ENCODE results near the gene EXOC1.
A peak's percentile ranks its signal among the peaks of the same experiment; 100 is the strongest.

Gene EXOC1

DNA sequence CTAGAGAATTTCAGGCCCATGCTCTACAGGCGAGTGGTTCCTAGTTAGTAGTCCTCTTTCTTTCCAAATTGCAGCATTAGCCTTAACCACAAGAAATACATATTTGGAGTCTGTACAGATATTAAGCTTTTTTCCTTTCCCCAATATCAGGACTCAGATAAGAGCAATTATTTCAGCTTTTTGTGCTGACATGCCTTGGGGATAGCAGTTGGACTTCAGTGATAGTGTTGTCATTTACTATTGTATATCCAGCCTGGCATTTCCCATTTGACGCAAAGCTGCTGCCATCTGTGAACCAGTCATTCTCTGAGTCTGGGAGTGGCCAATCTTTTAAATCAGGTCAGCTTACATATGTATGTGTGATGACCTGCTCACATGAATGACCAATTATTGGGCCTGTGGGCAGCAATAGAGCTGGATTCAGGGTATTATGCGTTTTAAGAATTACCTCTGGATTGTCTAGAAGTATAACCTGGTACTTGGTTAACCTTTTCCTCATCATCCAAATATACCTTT is 88.5 kb downstream of the EXOC1 start:
- peaks cover 8% of the 10 kb centered on the region for H3K36me3 ChIP-seq (ENCODE audit: control insufficient read depth, insufficient read depth, low read length)
- no peak overlapping the region for H3K27ac ChIP-seq (ENCODE audit: insufficient read depth, low read length, poor library complexity, severe bottlenecking)
- no peaks in the 10 kb centered on the region for H3K9me3 ChIP-seq (ENCODE audit: control insufficient read depth, low read length)
- no peaks in the 10 kb centered on the region for H3K27me3 ChIP-seq (replicated peaks; ENCODE audit: control insufficient read depth, insufficient read depth, low read length, poor library complexity, severe bottlenecking)
- H3K4me1 ChIP-seq (ENCODE audit: control insufficient read depth, insufficient read depth, low read length, poor library complexity, severe bottlenecking), result no peaks in the 10 kb centered on the region
- no peak for DNase-seq
- H3K4me3 ChIP-seq (ENCODE audit: insufficient read depth, low read depth, low read length, poor library complexity, severe bottlenecking), result no peak overlapping the region

GRCh38 chr4:55947254-55947882 is 93.9 kb downstream of the EXOC1 start:
- peaks cover 3% of the 10 kb centered on the region for H3K36me3 ChIP-seq (ENCODE audit: control insufficient read depth, insufficient read depth, low read length)
- peak overlapping the region; percentile 76 for H3K27ac ChIP-seq (ENCODE audit: insufficient read depth, low read length, poor library complexity, severe bottlenecking)
- peaks cover 12% of the 10 kb centered on the region for H3K4me1 ChIP-seq (ENCODE audit: control insufficient read depth, insufficient read depth, low read length, poor library complexity, severe bottlenecking)
- H3K27me3 ChIP-seq (replicated peaks; ENCODE audit: control insufficient read depth, insufficient read depth, low read length, poor library complexity, severe bottlenecking), result no peaks in the 10 kb centered on the region
- no peak for DNase-seq
- H3K9me3 ChIP-seq (ENCODE audit: control insufficient read depth, low read length), result no peaks in the 10 kb centered on the region
- peak overlapping the region; percentile 94 for H3K4me3 ChIP-seq (ENCODE audit: insufficient read depth, low read depth, low read length, poor library complexity, severe bottlenecking)

- no peaks in the 10 kb centered on the region for H3K9me3 ChIP-seq (ENCODE audit: control insufficient read depth, low read length)
- peak overlapping the region; percentile 76 for H3K27ac ChIP-seq (ENCODE audit: insufficient read depth, low read length, poor library complexity, severe bottlenecking)
- H3K36me3 ChIP-seq (ENCODE audit: control insufficient read depth, insufficient read depth, low read length), result peaks cover 8% of the 10 kb centered on the region
- H3K4me1 ChIP-seq (ENCODE audit: control insufficient read depth, insufficient read depth, low read length, poor library complexity, severe bottlenecking), result peaks cover 12% of the 10 kb centered on the region
- H3K27me3 ChIP-seq (replicated peaks; ENCODE audit: control insufficient read depth, insufficient read depth, low read length, poor library complexity, severe bottlenecking), result no peaks in the 10 kb centered on the region
- DNase-seq, result peak in 2 of 3 donors; percentile 13 to 41
- peak overlapping the region; percentile 94 for H3K4me3 ChIP-seq (ENCODE audit: insufficient read depth, low read depth, low read length, poor library complexity, severe bottlenecking)
Observed at GRCh38 chr4:55947912-55948725, 94.7 kb downstream of the EXOC1 start.

DNA sequence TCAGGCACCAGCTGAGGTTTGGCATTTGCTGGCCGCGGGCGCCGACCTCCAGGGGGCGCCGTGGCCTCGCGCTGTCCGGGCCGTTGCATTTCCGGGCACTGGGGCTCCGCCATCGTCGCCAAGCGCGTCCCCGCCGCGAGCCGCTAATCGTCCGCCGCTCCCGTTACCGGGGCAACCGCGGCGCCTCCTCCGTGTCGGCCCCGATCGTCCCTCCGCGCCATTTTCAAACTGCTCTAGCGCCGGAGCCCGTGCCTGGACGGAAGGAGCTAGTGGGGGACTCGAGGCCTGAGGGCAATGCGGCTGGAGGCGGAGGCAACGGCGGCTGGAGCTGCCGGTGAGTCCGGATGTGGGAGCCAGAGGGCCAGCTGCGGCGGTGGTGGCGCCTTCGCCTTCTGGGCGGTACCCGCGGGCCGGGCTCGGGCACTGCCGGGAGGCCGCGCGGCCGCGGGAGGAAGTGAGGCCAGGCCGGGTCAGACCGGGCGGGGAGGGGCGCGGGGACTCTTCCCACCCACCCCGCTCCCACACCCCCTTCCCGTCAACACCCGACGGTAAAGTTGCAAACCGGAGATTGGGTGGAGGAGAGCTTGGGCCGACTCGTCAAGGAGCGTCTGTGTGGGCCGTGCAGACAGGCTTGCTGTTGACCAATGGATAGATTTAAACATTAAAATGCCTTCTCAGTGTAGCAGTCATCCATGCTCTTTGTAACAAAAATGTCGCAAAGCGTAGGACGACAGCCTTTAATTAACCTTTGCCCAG is 95.5 kb downstream of the EXOC1 start, which contains the start of gene CEP135:
CEP135 (plus strand) TSS at position 220 of the 756 bp plus-strand sequence. CDS start 3,186 bp downstream, outside the sequence.
- peaks cover 8% of the 10 kb centered on the region for H3K36me3 ChIP-seq (ENCODE audit: control insufficient read depth, insufficient read depth, low read length)
- peak; percentile 84 to 88 (median 85) for DNase-seq
- H3K27ac ChIP-seq (ENCODE audit: insufficient read depth, low read length, poor library complexity, severe bottlenecking), result peak within 1 kb of the TSS; percentile 76
- peaks cover 12% of the 10 kb centered on the region for H3K4me1 ChIP-seq (ENCODE audit: control insufficient read depth, insufficient read depth, low read length, poor library complexity, severe bottlenecking)
- H3K4me3 ChIP-seq (ENCODE audit: insufficient read depth, low read depth, low read length, poor library complexity, severe bottlenecking), result peak within 1 kb of the TSS; percentile 94
- no peaks in the 10 kb centered on the region for H3K9me3 ChIP-seq (ENCODE audit: control insufficient read depth, low read length)
- H3K27me3 ChIP-seq (replicated peaks; ENCODE audit: control insufficient read depth, insufficient read depth, low read length, poor library complexity, severe bottlenecking), result no peaks in the 10 kb centered on the region

GRCh38 chr4:55949482-55949802 is 96.0 kb downstream of the EXOC1 start:
- H3K4me1 ChIP-seq (ENCODE audit: control insufficient read depth, insufficient read depth, low read length, poor library complexity, severe bottlenecking), result peaks cover 12% of the 10 kb centered on the region
- H3K4me3 ChIP-seq (ENCODE audit: insufficient read depth, low read depth, low read length, poor library complexity, severe bottlenecking), result peak overlapping the region; percentile 94
- H3K9me3 ChIP-seq (ENCODE audit: control insufficient read depth, low read length), result no peaks in the 10 kb centered on the region
- peaks cover 8% of the 10 kb centered on the region for H3K36me3 ChIP-seq (ENCODE audit: control insufficient read depth, insufficient read depth, low read length)
- DNase-seq, result no peak
- no peaks in the 10 kb centered on the region for H3K27me3 ChIP-seq (replicated peaks; ENCODE audit: control insufficient read depth, insufficient read depth, low read length, poor library complexity, severe bottlenecking)
- H3K27ac ChIP-seq (ENCODE audit: insufficient read depth, low read length, poor library complexity, severe bottlenecking), result peak overlapping the region; percentile 76

DNA sequence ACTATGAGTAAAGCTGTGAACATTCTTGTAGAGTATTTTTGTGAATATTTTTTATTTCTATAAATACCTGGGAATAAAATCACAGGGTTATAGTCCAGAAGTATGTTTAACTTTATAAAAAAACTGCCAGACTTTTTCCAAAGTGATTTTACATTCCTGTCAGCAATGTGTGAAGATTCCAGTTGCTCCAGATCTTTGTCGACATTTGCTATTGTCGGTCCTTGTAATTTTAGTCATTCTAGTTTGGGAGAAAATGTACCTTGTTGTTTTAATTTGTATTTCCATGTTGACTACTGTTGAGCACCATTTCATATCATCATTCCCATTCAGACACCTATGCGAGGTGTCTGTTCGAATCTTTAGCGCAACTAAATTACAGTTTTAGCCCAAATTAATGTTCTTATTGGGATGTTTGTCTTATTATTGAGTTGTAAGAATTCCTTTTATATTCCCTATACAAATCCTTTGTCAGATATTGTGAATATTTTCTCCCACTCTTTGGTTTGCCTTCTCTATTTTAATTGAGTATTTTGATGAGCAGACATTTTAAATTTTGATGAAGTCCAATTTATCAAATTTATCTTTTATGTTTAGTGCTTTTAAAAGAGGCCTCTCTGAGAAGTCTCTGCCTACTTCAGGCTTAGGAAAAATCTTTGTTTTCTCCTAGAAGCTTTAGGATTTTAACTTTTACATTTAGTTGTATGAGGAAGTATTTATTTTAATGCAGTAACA is 97.9 kb downstream of the EXOC1 start:
- no peaks in the 10 kb centered on the region for H3K27me3 ChIP-seq (replicated peaks; ENCODE audit: control insufficient read depth, insufficient read depth, low read length, poor library complexity, severe bottlenecking)

More for the DNA sequence above, 97.9 kb downstream of the EXOC1 start:
- H3K27ac ChIP-seq (ENCODE audit: insufficient read depth, low read length, poor library complexity, severe bottlenecking), result no peak overlapping the region
- no peaks in the 10 kb centered on the region for H3K9me3 ChIP-seq (ENCODE audit: control insufficient read depth, low read length)
- no peak for DNase-seq
- peaks cover 15% of the 10 kb centered on the region for H3K36me3 ChIP-seq (ENCODE audit: control insufficient read depth, insufficient read depth, low read length)
- peaks cover 12% of the 10 kb centered on the region for H3K4me1 ChIP-seq (ENCODE audit: control insufficient read depth, insufficient read depth, low read length, poor library complexity, severe bottlenecking)
- H3K4me3 ChIP-seq (ENCODE audit: insufficient read depth, low read depth, low read length, poor library complexity, severe bottlenecking), result no peak overlapping the region
